ENCODE measurements around the gene SLC41A2. TPM values are rescaled to one million over a fixed set of nuclear protein-coding genes. Genes with fewer than 3 reads are reported as not detected.

Gene SLC41A2
- total RNA-seq, 2 experiments from 2014 or later, result 4.6 to 6.4 TPM

GRCh38 chr12:104974626-104975290 is 16.7 kb upstream of the SLC41A2 start:
- H3K36me3 Mint-ChIP-seq, result no peaks in the 10 kb centered on the region
- no peaks in the 10 kb centered on the region for H3K27me3 Mint-ChIP-seq
- no peak overlapping the region for H3K27ac Mint-ChIP-seq
- no peak for DNase-seq
- no peaks in the 10 kb centered on the region for H3K9me3 Mint-ChIP-seq
- no peak overlapping the region for H3K4me3 Mint-ChIP-seq
- H3K4me1 Mint-ChIP-seq, result peaks cover 14% of the 10 kb centered on the region

DNA sequence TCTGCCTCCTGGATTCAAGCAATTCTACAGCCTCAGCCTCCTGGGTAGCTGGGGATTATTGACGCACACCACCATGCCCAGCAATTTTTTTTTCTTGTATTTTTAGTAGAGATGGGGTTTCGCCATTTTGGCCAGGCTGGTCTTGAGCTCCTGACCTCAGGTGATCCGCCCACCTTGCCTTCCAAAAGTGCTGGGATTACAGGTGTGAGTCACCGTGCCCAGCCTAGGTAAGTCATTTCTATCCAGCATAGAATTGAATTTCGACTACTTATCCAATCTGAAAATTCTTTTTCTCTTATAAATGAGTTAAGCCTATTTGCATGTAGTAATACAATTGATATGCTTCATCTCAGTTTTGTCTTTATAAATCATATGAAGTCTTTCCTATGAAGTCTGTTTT is 15.2 kb upstream of the SLC41A2 start:
- Mint-ChIP-seq H3K27me3 (no peaks in the 10 kb centered on the region), H3K9me3 (no peaks in the 10 kb centered on the region), H3K27ac (no peak overlapping the region), H3K36me3 (no peaks in the 10 kb centered on the region), H3K4me1 (peaks cover 14% of the 10 kb centered on the region), H3K4me3 (no peak overlapping the region)
- DNase-seq, result no peak

DNA sequence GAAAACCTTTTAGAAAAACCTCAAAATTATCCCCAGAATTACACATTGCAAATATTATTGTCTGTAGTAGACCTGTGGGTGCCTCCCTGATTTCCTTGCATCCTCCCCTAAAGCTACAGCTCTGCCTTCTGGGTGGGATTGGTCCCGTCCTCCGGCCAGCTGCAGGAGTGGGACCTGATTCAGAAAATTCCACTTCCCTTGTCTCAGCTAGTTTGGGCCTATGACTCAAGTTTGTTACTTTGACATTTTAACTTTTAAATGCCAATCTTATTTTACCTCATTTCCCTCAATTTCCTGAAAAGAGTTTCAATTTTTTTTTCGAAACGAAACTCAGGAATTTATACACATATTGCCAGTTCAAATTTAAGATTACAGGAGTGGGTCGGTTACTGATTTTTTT is 13.2 kb upstream of the SLC41A2 start:
- H3K9me3 Mint-ChIP-seq, result no peaks in the 10 kb centered on the region
- H3K36me3 Mint-ChIP-seq, result no peaks in the 10 kb centered on the region

GRCh38 chr12:104969343-104969742 is 11.3 kb upstream of the SLC41A2 start:
- no peak for DNase-seq
- Mint-ChIP-seq H3K9me3 (no peaks in the 10 kb centered on the region), H3K4me1 (peaks cover 4% of the 10 kb centered on the region), H3K27ac (no peak overlapping the region), H3K4me3 (no peak overlapping the region), H3K27me3 (peaks cover 4% of the 10 kb centered on the region), H3K36me3 (no peaks in the 10 kb centered on the region)

More for the DNA sequence above, 13.2 kb upstream of the SLC41A2 start:
- no peak overlapping the region for H3K4me3 Mint-ChIP-seq
- H3K4me1 Mint-ChIP-seq, result peaks cover 14% of the 10 kb centered on the region
- DNase-seq, result no peak
- peak overlapping the region; percentile 20 for H3K27ac Mint-ChIP-seq
- H3K27me3 Mint-ChIP-seq, result peaks cover 2% of the 10 kb centered on the region

GRCh38 chr12:104966677-104967076 is 8.6 kb upstream of the SLC41A2 start:
- H3K27me3 Mint-ChIP-seq, result peaks cover 4% of the 10 kb centered on the region
- no peaks in the 10 kb centered on the region for H3K9me3 Mint-ChIP-seq
- no peak overlapping the region for H3K27ac Mint-ChIP-seq
- no peak for DNase-seq
- peaks cover 4% of the 10 kb centered on the region for H3K4me1 Mint-ChIP-seq
- no peak overlapping the region for H3K4me3 Mint-ChIP-seq
- H3K36me3 Mint-ChIP-seq, result no peaks in the 10 kb centered on the region

DNA sequence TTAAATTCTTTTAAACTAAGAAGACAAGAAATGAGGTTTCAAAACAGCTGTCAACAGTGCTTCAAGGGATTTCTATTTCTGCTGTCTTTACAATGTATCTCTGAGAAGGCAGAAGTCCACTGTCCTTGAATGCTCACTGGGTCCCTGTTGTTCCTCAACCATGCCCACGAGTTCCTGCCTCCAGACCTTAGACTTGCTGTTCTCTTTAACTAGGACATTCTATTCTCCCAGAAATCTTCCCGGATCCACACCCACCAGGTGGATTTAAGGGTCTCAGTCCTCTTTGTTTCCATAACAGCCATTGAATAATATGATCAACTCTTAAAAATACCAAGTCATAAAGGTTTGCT is 6.7 kb upstream of the SLC41A2 start:
- Mint-ChIP-seq H3K4me1 (peaks cover 3% of the 10 kb centered on the region), H3K27ac (no peak overlapping the region), H3K9me3 (no peaks in the 10 kb centered on the region), H3K36me3 (no peaks in the 10 kb centered on the region), H3K4me3 (no peak overlapping the region), H3K27me3 (peaks cover 9% of the 10 kb centered on the region)
- DNase-seq, result no peak

GRCh38 chr12:104964167-104964855 is 6.2 kb upstream of the SLC41A2 start:
- H3K4me3 Mint-ChIP-seq, result no peak overlapping the region
- H3K4me1 Mint-ChIP-seq, result peaks cover 7% of the 10 kb centered on the region
- no peaks in the 10 kb centered on the region for H3K9me3 Mint-ChIP-seq
- H3K36me3 Mint-ChIP-seq, result no peaks in the 10 kb centered on the region
- peaks cover 9% of the 10 kb centered on the region for H3K27me3 Mint-ChIP-seq
- DNase-seq, result no peak
- no peak overlapping the region for H3K27ac Mint-ChIP-seq

GRCh38 chr12:104963757-104964156 is 5.7 kb upstream of the SLC41A2 start:
- Mint-ChIP-seq H3K36me3 (no peaks in the 10 kb centered on the region), H3K4me1 (peaks cover 12% of the 10 kb centered on the region), H3K4me3 (no peak overlapping the region), H3K27me3 (peaks cover 9% of the 10 kb centered on the region), H3K27ac (no peak overlapping the region), H3K9me3 (no peaks in the 10 kb centered on the region)
- no peak for DNase-seq

DNA sequence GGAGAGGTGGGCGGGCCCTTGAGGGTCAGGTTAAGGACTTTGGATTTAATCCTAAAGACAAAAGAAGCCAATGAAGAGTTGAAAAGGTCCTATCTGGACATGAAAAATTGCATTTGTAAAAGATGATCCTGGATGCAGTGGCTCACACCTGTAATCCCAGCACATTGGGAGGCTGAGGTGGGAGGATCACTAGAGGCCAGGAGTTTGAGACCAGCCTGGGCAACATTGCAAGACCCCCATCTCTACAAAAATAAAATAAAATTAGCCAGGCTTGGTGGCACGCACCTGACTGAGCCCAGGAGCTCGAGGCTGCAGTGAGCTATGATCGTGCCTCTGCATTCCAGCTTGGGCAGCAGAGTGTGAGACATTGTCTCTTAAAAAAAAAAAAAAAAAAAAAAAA is 2.4 kb upstream of the SLC41A2 start:
- H3K27ac Mint-ChIP-seq, result no peak overlapping the region
- H3K4me1 Mint-ChIP-seq, result peaks cover 25% of the 10 kb centered on the region

DNA sequence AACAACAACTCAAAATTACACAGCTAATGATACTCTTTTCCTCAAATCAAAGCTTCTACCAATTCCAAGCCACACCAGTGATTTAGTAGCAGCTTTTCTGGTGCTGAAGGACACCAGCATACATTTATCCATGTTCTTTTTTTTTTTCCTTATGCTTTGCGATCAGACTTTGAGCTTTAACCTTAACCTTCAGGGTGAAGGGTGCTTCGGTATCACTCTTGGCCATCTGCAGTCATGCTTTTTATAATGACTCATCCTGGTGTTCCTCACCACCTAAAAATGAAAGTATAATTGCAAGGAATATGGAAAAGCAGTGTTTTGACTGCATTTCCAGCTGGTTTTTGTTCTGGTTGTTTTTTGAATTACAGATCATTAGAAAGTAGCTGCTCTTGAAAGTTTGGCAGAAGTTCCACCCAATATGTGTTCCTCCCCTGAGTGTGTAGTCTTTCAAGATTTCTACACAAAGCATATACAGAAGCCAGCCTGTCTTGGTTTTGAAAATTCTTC is 1.3 kb upstream of the SLC41A2 start:
- Mint-ChIP-seq H3K27me3 (peaks cover 24% of the 10 kb centered on the region), H3K9me3 (no peaks in the 10 kb centered on the region), H3K27ac (no peak overlapping the region), H3K4me3 (no peak overlapping the region), H3K4me1 (peaks cover 25% of the 10 kb centered on the region), H3K36me3 (no peaks in the 10 kb centered on the region)
- no peak for DNase-seq

More for the DNA sequence above, 2.4 kb upstream of the SLC41A2 start:
- H3K9me3 Mint-ChIP-seq, result no peaks in the 10 kb centered on the region
- H3K27me3 Mint-ChIP-seq, result peaks cover 21% of the 10 kb centered on the region
- DNase-seq, result no peak
- no peaks in the 10 kb centered on the region for H3K36me3 Mint-ChIP-seq
- no peak overlapping the region for H3K4me3 Mint-ChIP-seq

DNA sequence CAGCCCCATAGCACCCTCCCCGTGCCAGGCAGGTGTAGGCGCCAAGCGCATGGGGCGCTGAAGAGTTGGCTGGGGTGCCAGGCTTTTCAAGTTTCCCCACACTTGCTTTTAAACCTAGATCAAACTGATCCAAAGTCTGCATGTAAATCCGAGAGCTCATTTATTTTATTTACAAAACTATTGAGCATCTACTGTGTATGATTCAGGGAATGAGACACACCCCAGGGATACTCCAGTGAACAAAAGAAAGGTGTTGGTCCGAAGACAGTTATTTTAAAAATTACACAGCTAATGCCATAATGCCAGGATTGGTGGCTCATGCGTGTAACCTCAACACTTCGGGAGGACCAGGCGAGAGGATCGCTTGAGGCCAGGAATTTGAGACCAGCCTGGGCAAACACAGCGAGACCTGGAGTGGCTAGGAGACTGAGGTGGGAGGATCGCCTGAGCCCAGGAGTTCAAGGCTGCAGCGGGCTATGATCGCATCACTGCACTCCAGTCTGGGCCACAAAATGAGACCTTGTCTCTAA is 780 bp upstream of the SLC41A2 start:
- peaks cover 25% of the 10 kb centered on the region for H3K4me1 Mint-ChIP-seq
- peak overlapping the region; percentile 85 for H3K27ac Mint-ChIP-seq
- H3K27me3 Mint-ChIP-seq, result peaks cover 26% of the 10 kb centered on the region
- no peaks in the 10 kb centered on the region for H3K36me3 Mint-ChIP-seq
- peak overlapping the region; percentile 84 for H3K4me3 Mint-ChIP-seq
- no peaks in the 10 kb centered on the region for H3K9me3 Mint-ChIP-seq
- no peak for DNase-seq

- H3K27ac Mint-ChIP-seq, result no peak overlapping the region
- H3K9me3 Mint-ChIP-seq, result no peaks in the 10 kb centered on the region
- peaks cover 33% of the 10 kb centered on the region for H3K27me3 Mint-ChIP-seq
Observed at GRCh38 chr12:104957719-104958000, 430 bp downstream of the SLC41A2 start.

GRCh38 chr12:104956870-104957718 is 996 bp downstream of the SLC41A2 start:
- H3K36me3 Mint-ChIP-seq, result no peaks in the 10 kb centered on the region
- H3K4me3 Mint-ChIP-seq, result peak overlapping the region; percentile 78
- H3K9me3 Mint-ChIP-seq, result no peaks in the 10 kb centered on the region
- peaks cover 27% of the 10 kb centered on the region for H3K4me1 Mint-ChIP-seq
- no peak for DNase-seq
- H3K27me3 Mint-ChIP-seq, result peaks cover 33% of the 10 kb centered on the region
- H3K27ac Mint-ChIP-seq, result no peak overlapping the region

More at GRCh38 chr12:104957719-104958000, 430 bp downstream of the SLC41A2 start:
- Mint-ChIP-seq H3K36me3 (no peaks in the 10 kb centered on the region), H3K4me1 (peaks cover 27% of the 10 kb centered on the region), H3K4me3 (peak overlapping the region; percentile 78)
- DNase-seq, result peak; percentile 37

DNA sequence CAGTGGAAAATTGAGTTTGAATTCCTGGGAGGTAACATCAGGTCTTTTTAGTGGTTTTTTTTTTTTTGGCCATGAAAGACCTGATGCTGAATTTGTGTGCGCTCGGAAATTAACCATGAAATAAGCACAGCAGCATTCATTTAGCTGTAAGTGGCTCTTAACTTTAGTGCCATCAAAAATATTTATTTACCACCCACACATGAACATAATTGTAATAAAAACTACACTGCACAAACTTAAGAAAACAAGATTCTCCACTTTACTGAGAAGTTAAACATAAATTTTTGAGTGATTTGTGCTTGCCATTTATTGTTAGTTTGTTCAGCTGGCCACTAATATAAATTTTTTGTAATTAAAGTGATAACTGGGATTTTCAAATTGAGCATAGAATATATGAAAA is 2.4 kb downstream of the SLC41A2 start:
- no peak overlapping the region for H3K4me3 Mint-ChIP-seq
- no peaks in the 10 kb centered on the region for H3K9me3 Mint-ChIP-seq
- no peak overlapping the region for H3K27ac Mint-ChIP-seq
- peaks cover 29% of the 10 kb centered on the region for H3K27me3 Mint-ChIP-seq
- no peak for DNase-seq
- H3K36me3 Mint-ChIP-seq, result no peaks in the 10 kb centered on the region
- peaks cover 29% of the 10 kb centered on the region for H3K4me1 Mint-ChIP-seq

- H3K27me3 Mint-ChIP-seq, result peaks cover 32% of the 10 kb centered on the region
- no peaks in the 10 kb centered on the region for H3K36me3 Mint-ChIP-seq
- no peaks in the 10 kb centered on the region for H3K9me3 Mint-ChIP-seq
- H3K27ac Mint-ChIP-seq, result no peak overlapping the region
- peaks cover 13% of the 10 kb centered on the region for H3K4me1 Mint-ChIP-seq
- no peak overlapping the region for H3K4me3 Mint-ChIP-seq
- no peak for DNase-seq
Observed at GRCh38 chr12:104953323-104953722, 4.8 kb downstream of the SLC41A2 start.

Data from activated naive CD8-positive, alpha-beta T cell treated with anti-CD3 and anti-CD28 coated beads for 36 hours (primary cell).